HG02623 (cell line): ENCODE measurements around the gene NDUFA12.

Experiments used
- ATAC-seq: cut with Tn5 transposase; IDR thresholded peaks from one replicate; pipeline ENCODE4 v1.9.1; 2021; ENCODE audit warnings: moderate library complexity; ENCODE audit not compliant: unreplicated experiment

Gene NDUFA12

DNA sequence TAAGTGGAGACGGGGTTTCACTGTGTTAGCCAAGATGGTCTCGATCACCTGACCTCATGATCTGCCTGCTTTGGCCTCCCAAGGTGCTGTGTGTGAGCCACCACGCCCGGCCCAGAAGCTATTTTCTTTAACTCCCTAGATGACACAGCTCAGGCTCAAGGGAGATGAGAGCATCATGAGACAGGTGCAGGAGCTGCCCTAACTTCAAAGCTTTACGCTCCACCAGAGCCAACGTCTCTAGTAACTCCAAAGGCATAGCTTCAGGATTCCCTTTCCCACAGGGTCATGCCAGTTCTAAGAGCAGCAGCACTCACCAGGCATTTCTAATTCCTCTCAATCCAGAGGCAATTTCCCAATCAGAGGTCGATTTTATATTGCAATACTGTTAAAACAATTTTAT lies 21.0 kb downstream of the NDUFA12 start:
- no peak for ATAC-seq

DNA sequence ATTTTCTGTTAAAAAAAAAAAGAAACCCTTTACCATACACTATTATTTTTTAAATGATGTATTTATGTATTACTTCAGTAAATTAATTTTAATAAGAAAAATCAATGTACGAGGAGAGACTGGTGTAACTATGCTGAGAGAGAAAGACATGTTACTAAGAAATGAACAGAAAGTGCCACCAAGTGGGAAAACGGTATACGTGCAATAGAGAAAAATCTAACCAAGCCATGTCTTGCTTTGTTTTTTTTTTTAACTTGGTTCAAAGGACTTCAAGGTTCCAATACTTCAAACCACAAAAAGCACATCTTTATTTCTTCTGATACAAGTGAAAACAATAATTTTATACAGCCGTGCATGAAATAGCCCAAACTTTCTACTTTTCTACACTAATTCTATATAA lies 22.9 kb downstream of the NDUFA12 start:
- no peak for ATAC-seq

DNA sequence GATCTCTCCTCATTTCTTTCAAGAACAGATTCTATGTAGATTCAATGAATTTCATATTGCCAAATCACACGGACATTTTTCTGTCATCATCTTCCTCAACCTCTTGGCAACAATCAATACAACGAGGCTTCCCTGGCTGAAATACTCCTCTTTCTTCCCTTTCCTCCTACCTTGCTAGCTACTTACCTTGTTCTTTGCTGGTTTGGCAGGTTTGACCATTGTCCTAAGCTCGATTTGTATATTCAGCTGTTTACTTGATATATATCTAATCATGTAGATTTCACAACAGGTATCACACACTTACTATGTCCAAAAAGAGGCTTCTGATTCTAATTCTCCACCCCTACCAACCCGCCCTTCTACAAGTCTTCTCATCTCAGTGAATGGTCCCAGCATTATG lies 23.6 kb downstream of the NDUFA12 start:
- ATAC-seq = no peak

DNA sequence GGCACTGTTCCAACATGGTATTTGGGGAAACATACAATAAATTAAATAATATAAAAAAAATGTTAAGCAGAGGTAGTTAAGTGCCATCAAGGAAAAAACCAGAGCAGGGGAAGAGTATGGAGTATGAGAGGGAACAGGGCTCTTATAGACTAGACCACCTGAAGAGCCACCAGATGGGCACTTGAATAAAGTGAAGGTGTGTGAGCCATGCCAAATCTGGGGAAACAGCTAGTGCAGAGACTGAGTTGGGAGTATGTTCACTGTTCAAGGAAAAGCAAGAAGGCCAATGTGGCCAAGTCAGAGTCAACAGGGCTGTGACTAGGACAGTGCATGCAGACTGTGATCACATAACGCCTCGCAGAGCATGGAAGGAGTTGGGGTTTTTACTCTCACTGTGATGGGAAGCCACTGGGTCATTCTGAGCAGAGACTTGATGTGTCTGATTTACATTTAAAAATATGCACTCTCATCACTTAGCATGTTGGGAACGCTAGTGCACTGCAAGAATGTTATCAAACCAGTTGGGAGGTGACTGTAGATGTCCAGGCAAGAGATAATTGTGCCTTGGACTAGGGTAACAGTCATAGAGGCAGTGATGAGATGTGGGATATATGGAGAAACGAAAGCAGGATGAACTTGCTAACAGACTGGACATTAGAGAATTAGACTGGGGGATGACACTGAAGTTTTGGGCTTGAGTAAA lies 25.6 kb downstream of the NDUFA12 start:
- ATAC-seq = no peak

DNA sequence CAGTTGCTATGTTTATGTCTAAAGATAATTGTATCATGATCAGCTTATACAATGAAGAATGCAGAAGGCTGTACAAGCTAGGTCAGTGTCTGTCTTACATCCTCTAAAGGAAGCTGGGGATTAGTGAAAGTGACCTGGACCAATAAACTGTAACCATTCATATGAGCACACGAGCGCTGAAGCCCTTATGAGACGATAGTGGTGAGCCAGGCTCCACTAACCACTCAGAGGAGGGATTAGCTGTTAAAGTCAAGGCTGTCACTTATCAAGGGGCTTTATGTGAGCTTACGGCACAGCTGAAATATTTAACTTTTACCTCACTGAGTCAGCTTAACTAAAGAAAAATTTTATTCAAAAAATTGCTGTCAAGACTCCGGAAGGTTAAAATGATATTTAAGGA lies 30.3 kb downstream of the NDUFA12 start:
- ATAC-seq = no peak

DNA sequence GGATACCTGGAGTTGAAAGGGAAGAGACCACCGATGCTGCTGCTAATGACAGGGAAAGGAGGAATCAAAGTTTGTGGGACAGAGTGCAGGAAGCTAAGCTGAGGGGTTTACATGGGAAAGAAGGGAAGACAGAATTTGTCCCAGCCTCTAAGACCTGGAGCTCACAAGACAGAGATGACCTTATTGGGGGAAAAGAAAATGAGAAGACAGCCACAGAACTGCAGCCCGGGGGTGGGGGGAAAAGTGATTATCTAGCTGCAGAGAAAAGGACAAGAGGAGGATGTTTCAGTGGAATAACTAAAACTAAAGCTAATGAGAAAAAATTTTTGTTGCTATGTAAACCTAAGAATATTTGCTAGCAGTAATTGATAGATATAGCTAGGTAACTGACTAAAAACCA lies 30.7 kb downstream of the NDUFA12 start:
- ATAC-seq = no peak

DNA sequence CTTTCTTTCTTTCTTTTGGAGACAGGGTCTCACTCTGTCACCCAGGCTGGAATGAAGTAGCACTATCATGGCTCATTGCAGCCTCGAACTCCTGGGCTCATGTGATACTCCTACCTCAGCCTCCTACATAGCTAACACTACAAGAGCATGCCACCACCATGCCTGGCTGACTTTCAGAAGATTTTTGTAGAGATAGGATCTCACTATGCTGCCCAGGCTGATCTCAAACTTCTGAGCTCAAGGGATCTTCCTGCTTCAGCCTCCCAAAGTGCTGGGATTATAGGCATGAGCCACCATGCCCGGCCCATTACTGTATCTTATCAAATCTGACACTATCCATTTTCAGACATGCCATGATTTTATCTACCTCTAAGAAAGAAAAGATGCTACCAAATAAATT lies 31.6 kb downstream of the NDUFA12 start:
- no peak for ATAC-seq

DNA sequence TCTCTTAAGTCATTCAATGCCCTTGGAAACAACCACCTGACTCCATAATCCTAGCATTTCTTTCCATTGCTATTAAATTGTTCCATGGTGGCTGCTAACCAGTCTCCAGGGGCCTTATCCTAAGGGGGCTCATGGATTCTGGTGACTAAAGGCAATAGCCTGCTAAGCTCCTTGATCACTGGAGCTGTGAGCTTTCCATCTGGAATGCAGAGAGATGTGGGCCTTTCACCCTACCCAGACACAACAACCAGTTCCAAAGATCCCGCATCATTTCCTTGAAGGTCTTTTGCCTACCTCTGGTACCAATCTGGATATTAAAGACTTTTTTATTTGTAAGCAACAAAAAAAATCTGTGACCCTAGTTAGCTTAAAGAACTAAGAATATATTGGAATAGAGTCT lies 32.9 kb downstream of the NDUFA12 start:
- no peak for ATAC-seq

DNA sequence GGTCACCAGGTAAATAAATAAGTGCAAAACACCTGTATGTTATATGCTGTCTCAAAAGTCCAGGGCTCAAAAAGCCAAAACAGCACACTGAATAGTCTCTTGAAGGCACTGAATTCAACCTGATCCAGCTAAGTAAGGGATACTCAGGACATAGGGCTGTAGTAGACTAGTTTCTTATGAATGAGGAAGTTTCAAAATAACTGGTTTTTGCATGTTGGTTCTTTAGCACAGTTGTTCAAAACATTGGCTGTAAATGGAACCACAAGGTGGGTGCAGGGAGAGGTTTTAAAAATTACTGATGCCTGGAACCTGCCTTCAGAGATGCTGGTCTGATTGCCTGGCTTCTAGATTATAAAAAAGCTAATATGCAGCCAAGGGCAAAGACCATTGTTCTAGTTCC lies 34.1 kb downstream of the NDUFA12 start:
- ATAC-seq = no peak

DNA sequence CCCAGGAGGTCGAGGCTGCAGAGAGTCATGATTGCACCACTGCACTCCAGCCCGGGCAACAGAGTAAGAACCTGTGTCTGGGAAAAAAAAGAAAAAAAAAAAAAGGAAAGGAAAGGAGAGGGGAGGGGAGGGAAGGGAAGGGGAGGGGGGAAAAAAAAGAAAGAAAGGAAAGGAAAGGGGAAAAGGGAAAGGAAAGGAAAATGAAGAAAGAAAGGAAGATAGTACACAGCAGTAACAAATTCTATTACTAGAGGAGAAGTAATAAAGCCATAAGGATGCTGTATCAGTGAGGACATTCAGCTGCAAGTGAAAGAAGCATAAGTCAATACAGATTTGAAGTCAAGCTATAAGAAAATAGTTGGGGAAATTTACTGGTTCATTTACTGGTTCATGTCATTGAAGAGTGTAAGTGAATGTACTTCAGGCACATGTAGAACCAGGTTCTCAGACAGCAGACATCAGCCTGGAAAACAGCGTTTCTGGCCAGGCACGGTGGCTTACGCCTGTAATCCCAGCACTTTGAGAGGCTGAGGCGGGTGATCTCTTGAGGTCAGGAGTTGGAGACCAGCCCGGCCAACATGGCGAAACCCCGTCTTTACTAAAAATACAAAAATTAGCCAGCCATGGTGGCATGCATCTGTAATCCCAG lies 37.4 kb downstream of the NDUFA12 start:
- ATAC-seq = no peak

DNA sequence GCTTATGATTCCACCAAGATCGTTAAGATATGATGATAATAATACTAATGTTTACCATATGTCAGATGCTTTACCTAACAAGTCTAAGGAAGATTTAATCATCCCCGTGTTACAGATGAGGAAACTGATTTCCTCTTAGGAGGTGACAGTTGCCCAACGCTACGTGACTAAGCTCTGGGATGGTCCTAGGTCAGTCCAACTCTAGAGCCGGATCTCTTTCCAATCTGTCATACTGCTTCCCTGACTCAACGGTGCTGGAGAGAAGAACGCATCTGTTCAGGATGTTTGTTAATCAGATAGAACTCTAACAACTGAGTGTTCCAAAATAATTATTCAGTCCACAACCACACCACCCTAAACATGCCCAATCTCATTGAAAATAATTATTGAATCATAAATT lies 39.8 kb downstream of the NDUFA12 start:
- no peak for ATAC-seq

DNA sequence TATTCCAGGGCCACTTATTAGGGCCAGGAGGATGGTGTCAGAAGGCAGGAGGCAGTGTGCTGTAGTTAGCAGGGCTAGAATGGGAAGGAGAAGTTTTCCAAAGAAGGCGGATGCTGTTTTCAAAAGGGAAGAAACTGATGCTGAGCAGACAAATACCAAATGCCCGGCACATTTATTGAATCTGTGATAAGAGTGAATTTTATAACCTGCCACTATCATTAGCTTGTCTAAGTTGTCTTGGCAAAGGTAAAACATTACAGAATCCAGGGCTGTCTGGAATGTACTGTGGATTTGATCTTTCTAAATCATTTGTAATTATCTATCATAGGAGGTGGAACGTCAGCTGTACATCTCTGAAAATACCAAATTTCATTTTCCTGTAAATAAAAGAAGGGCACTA lies 40.8 kb downstream of the NDUFA12 start:
- no peak for ATAC-seq

DNA sequence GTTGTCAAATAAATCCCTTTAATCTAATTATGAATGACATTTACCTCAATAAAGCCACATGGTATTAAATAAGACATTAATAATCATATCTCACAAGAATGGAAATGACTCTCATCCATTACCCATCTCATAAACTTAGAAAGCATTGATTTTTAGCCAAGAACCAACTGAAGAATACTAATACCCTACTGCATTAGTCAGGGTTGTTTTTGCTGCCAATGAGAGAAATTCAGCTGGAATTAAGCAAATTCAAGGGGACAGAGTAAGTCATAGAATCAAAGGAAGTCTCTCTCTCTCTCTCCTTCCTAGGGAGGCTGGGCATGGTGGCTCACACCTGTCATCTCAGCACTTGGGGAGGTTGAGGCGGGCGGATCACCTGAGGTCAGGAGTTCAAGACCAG lies 41.6 kb downstream of the NDUFA12 start:
- ATAC-seq = no peak

DNA sequence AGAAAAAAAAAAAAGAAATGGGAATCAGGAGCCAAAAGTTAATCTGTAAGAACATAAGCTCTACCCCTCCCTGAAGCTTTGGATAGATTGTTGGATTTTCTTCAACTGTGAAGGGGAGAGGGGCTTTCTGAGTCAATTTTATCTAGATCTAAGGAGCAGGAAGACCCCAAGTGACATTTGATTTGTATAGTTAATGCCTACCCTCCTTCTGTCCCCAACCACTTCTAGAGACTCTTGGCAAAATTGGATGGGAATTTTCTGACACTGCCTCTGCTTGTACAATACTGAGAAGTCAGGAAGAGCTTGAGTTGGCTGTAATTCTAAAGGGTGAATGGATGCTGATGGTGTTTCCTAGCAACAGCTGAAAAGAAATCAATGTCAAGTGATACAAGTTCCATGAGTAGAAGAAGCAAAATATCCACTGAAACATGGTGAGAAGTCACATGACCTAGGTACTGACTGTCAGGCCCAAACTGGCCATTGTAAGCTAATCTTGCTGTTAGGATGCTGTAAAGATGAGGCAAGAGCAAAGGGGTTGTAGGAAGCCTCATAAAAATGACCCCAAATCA lies 42.2 kb downstream of the NDUFA12 start:
- no peak for ATAC-seq

DNA sequence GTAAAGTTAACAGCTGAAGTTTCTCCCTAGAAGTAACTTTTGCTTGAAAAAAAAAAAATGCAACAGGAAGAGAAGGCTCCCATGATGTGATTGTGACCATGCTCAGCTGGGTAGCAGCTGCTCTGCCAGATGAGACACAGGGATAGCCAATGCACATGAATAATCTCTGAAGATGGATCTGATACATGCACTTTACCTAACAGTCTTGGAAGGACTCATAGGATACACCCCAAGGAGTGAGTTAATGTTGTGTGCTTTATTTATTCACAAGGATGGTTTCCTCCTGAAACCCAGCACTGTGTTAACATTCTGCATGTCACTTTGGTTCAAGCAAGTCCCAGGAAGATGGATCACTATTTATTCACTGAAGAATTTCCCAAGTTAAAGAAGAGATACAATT lies 46.5 kb downstream of the NDUFA12 start:
- no peak for ATAC-seq

DNA sequence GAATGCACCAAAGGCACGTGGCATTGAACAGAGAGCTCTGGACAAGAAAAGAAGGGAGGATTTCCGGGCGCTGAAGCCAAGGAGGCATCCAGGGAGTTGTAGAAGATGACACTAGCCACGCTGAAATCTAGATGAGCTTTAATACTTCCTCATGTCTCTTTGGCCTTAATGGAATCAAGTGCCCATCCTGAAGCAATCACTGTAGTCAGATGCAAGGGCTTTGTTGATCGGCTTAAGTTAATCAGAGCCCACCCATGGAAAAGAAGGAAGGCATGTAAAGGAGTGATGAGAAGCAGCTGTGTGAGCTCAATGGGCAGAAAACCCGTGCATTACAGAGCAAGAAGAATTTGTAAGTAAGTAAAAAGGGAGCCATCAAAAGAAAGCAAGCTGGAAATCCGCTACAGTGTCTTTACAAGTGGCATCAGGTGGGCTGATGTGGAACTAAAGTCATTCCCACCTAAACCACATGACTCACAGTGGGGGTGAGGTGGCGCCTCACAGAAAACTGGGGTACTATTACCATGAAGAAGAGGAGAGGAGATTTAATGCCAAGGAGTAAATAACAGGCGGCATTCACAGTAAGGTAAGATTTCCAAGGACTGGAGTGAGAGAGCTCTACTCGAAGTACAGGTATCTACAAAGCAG lies 48.4 kb downstream of the NDUFA12 start:
- no peak for ATAC-seq

DNA sequence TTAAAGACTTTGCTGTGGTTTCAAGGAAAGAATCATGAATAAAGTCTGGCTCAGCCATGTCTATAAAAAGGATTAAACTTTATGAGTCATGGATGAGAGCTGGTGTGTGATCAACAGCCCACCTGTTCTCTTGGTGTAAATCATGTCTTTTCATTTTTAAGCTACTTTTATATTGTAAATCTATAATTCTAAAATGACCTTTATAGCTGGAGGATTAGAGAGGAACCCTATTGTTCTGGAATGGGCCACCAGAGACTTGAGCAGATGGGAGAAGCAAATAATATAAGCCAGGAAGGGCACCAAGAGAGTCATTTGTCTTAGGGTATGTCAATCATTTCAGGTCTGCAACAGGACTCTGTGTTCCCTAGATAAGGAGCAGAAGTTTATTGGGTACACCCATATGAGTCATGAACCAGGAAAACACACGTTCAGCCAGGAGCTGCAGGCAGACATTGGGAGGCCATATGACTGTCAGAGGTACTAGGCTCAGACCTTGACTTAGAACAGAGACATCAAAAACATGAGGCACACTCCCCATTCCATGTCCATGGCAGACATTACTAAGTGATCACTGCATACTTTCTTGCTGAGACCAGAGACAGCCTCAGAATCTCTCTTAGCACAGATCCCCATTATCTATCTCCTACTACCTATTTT lies 49.3 kb downstream of the NDUFA12 start:
- no peak for ATAC-seq

DNA sequence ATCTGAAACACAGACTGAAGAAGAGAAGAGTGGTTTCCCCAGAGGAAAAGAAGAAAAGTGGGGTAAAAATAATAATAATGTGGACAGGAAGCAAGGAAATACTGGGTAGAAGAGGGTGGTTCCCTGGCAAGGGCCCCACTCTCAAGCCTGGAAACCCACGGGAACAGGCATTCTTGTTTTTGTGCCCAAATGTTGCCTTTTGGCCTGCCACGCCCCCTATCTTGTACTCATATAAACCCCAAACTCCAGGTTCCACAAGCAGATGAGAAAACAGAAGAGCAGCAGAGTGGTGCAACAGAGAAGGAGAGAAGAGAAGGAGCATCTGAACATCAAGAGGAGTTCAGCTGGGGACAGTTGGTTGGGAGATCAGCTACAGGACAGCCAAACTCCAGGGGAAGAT lies 51.2 kb downstream of the NDUFA12 start:
- ATAC-seq = no peak

DNA sequence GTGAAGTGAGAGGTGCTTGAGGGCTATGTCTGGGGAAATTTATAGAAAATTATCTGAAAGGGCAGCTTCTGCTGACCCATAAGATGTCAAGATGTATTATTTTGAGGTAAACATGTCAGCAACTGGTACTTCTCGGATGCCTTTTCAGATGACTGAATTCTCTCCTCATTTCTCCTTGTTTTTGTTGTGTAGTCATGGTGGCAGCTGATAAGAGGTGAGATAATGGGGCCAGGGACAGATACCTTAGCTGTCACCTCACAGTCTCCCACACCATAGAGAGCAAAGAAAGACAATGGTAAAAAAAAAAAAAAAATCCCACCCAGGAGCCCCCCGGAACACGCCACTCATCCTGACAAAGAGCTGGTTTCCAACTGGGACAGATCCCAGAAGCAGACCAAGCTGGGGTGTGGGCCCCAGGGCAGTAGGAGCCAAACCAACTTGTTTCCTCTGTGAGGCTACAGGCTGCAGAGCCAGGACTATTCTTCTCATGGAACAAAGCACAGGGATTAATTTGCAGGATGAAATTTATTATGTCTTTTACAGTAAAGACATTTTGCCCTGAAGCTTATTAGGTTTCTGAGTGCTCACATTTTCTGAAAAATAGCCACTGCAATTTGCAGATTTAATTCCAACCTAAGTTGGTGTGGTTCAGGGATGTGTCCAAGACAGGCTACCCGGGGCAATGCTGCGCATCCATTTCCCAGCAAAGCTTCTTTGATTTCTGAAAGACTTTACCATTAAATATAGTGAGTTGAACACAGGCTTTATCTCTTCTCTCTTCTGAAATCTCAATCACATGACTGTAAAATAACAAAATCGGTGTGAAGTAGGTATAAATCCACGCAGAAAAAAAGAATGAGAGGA lies 52.2 kb downstream of the NDUFA12 start:
- ATAC-seq = no peak

DNA sequence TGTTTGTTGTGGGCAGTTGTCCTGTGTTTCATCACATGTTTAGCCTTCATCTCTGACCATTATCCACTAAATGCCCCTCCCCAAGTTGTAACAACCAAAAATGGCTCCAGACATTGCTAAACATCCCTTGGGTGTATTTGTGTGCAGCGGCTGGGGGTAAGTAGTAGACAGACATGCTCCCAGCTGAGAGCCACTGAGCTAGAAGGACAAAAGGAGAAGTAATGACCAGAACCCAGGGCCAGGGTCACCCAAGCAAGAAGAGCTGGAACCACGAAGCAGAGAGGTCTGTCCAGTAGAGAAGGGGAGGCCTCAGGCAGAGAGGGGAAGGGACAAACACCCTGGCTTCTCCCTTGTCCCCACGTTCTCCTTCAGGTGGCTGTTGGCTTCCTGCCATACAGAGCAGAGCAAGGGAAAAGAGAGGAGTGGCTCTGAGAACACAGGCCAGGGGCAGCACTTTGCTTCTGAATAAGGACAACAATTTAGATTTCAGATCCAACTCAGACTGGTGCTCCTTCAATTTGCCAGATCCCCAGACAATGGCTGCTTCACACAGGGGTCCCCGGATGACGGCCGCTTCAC lies 55.2 kb downstream of the NDUFA12 start:
- ATAC-seq = no peak
